RPMI7951 (cell line): ENCODE results near the gene VPS4B. TPM values are rescaled to one million over a fixed set of nuclear protein-coding genes. Genes with fewer than 3 reads are reported as not detected.
"Not testable (repeated sequence)": the region's sequence is repeated elsewhere in the genome, so short reads cannot be mapped to it uniquely, and the experiment has no call there.

Experiments used
- DNase-seq: peaks from one replicate; pipeline ENCODE4 v3.0.0-alpha.2; 2012; ENCODE audit warnings: low read depth
- total RNA-seq: library from RNA; depleted of rRNA; stranded (reverse); fragments of >200 nt; shearing (Covaris generic); gene quantifications from 2 replicates; pipeline ENCODE4 v1.2.3, GENCODE V29; 2014; rRNA removed

Gene VPS4B
- total RNA-seq, 1 experiment from 2014 or later = 41.3 TPM

- no peak for DNase-seq
Measured at GRCh38 chr18:63368611-63369010, 53.7 kb downstream of the VPS4B start.

DNA sequence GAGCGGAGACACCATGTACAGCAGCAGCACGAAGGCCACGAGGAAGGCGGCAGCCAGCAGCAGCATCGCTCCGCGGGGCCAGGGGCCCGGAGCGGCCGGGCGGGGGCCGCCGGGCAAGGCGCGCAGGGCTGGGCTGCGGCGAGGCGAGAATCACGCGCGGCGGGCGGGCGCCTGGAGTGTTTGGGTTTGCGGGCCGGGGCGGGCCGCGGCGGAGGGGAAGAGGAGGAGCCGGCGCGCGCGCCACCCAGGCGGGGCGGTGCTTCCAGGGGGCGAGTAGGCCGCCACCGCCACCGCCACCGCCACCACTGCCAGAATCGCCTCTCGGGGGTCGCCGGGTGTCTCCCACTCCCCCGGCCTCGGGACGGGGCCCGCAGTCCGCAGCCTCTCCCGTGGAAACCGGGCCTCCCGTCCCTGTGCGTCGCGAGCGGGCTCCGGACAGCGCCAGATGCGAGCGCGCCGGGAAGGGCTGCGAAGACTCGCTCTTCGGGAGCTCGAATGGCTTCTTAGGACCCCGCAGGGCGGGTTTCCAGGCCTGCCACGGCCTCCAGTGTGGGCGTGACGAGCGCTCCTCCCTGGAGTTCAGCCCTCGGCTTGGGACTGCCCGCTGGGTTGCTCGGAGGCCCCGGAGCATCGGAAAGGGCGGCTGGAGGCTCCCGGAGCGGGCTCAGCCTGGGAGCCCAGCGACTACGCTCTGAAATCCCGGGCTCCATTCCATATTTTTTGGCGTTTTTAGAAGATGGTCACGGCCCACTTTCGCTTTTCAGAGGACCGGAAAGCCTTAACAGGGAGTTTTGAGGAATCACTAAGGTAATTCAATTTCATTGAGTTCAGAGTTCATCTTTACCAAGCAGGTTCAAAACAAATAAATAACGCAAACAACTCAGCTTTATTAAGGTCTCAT, 55.0 kb downstream of the VPS4B start, which contains the start of gene KDSR:
Gene KDSR (minus strand): TSS at position 154 of the 901 bp plus-strand sequence. CDS start 88 bp downstream, at position 66.
- peak; percentile 98 for DNase-seq

GRCh38 chr18:63366213-63367052, 55.8 kb downstream of the VPS4B start:
- peak; percentile 74 for DNase-seq

DNA sequence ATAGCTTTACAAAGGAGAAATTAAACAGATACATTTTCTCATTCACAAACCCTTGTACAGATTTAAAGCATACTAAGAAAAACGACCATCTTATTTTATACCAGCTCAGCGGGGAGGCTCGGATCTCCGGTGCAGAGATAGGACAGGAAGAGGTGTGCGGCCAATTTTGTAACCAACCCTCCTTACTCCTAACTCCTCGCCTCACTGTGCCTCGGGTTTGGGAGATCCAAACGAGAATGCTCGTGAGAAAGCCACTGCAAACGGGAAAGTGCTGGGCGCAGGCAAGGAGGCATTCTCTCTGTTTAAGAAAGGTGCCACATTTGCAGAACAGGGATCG, 56.4 kb downstream of the VPS4B start:
- peak; percentile 10 for DNase-seq

DNA sequence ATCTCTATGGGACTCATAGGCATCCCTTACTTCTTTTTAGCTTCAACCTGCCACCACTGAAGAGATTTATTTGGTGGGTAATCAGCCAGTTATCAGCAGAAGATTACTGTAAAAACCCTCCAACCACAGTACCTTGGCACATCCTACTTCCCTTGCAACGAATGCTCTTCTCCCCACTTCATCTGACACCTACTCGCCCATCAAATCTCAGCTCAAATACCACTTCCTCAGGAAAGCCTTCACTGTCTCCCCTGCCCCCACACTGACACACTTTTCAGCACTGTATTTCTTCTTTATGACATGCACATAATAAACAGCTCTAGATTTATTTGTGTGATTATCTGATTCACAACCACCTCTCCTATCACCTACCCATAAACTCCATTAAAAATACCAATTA, 58.3 kb downstream of the VPS4B start:
- no peak for DNase-seq

DNA sequence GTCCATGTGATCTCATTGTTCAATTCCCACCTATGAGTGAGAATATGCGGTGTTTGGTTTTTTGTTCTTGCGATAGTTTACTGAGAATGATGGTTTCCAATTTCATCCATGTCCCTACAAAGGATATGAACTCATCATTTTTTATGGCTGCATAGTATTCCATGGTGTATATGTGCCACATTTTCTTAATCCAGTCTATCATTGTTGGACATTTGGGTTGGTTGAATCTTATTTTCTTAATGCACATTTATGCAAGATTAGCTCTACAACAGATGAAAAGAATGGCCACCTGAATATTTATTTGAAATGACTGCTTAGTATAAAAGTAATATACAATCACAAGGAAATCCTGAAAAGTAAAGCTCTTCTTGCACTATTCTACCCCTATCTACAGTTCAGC, 58.9 kb downstream of the VPS4B start:
- DNase-seq = not testable (repeated sequence)

DNA sequence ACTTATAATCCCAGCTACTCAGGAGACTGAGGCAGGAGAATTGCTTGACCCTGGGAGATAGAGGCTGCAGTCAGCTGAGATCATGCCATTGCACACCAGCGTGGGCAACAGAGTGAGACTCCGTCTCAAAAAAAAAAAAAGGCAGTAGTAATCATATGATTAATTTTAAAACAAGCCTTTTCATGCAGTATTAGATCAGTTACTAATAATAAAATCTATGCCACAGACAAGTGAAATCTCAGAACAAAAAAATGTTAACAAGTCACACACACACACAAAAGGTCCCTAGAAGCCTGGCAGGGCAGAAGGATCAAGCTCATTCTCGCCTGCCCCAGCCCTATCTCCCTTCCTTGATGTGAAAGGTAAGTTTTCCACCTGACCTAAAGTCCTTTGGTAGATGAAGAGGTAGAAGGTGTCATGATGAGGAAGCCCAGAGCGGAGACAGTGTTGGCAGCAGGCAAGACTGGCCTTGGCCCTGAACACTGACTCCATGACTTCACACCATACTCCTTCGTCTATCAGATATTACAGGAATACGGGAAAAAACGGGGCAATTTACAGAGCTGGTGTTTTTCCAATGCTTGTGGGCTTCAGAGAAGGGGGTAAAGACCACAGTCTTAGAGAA, 65.9 kb downstream of the VPS4B start:
- DNase-seq = no peak

DNA sequence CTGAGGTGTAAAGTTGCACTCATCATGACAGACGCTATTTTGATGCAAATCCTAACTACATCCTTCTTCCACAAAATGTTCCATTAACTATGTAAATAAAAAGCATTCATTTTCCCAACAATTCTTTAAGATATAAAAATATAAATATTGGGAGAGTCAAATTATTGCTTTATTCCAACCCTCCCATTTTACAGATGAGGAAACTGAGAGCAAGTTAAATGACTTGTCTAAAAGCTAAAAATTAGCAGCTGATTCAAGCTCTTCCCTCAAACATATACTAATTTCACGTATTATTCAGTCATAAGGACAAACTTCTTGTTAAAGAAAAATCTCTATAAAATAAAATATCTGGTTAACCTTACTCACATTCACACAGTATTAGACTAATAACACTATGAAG, 72.0 kb downstream of the VPS4B start:
- no peak for DNase-seq

- DNase-seq = no peak
Measured at GRCh38 chr18:63348508-63349136, 73.7 kb downstream of the VPS4B start.

- DNase-seq = no peak
Measured at GRCh38 chr18:63346480-63347183, 75.6 kb downstream of the VPS4B start.

DNA sequence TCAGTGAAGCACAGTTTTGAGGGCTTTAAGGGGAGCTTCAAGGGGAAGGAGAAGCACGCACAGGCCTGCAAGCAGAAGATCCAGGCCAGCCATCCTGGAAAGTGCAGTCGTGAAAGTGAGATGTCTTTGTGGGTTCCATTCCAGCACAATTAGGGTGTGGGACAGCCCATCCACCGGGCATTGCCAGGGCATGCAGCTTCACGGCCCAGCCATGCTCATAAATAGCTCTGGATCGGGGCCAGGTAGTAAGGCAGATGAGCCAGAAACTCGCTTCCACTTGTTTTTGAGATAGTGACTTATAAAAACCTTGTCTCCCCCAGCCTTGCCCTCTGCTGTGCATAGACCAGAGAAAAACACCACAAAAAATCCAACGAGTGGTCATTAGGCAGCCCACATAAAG, 76.2 kb downstream of the VPS4B start:
- DNase-seq = no peak

DNA sequence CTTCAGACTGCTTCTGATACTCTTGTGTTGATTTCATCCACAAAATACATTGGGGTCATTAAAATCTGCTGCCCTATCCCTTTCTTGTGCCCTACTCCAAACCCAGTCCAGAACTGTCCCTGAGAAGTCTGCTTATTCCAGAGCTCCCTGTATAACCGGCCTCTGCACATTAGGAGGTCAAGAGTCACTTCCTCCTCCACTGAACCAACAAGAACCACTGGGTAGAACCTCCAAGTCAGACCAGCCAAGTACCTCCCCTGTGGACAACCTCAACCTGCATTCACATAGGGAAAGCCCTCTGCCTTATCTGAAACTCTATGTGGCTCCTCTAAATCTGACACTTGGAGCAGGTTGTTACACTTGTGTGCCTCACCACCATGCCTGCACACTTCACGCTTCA, 77.4 kb downstream of the VPS4B start:
- DNase-seq = no peak

- DNase-seq = no peak
Measured at GRCh38 chr18:63344263-63344662, 78.0 kb downstream of the VPS4B start.

GRCh38 chr18:63342206-63342605, 80.1 kb downstream of the VPS4B start:
- DNase-seq = peak; percentile 11

DNA sequence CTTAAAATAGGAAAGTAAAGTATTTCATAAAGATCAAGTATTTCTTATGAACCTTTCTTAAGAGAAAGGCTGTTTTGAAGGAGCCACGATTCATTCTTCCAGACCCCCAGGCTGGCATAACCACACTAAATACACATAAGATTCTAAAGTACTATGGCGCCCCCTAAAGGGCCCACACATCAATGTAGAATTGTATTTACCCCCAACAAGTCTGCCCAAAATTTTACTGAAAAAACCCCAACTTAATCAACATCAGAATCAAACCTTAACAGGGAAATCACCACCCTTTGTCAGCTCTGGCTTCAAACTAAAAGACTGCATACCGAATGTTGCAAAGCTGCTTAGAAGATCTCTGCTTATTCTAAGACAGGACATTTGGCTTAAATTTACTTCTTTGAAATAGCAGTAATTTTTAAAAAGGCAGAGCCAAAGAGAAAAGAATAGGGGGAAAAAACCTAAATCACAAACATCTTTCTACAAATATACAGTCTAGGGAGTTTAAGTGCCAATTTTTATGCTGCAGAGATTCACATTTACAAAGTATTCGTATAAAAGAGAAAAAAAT, 82.3 kb downstream of the VPS4B start:
- DNase-seq = peak; percentile 14

Other genes with a start within 250 kb of the VPS4B start
- 0.84 and 1.4 TPM in 2 replicates for gene BCL2, start 102.7 kb downstream of the VPS4B start, total RNA-seq
- gene KDSR, start 55.3 kb downstream of the VPS4B start, total RNA-seq = 17.1 and 20.8 TPM in 2 replicates
- not detected in 2 replicates for gene SERPINB5, start 54.5 kb upstream of the VPS4B start, total RNA-seq
- gene SERPINB12, start 119.9 kb upstream of the VPS4B start, total RNA-seq = not detected in 2 replicates
- gene SERPINB13, start 164.9 kb upstream of the VPS4B start, total RNA-seq = not detected in 2 replicates
- gene SERPINB4, start 221.8 kb upstream of the VPS4B start, total RNA-seq = not detected in 2 replicates
- gene SERPINB3, start 239.4 kb upstream of the VPS4B start, total RNA-seq = 0.20 TPM in 1 of 2 replicates, not detected in the other